Activated CD8-positive, alpha-beta memory T cell treated with anti-CD3 and anti-CD28 coated beads for 24 hours (primary cell): ENCODE data around the gene RNF215.

Experiments
- DNase-seq: peaks from one replicate; pipeline ENCODE4 v3.0.0-alpha.2; 2020

Gene RNF215

GRCh38 chr22:30386960-30387827, at the start of gene RNF215:
TSS of gene RNF215 (minus strand) at chr22:30387411. CDS start at chr22:30387313, 98 bp downstream.
- peak; percentile 93 for DNase-seq

- DNase-seq, result no peak
Observed at GRCh38 chr22:30436196-30436595, 49.0 kb upstream of the RNF215 start.

- peak; percentile 87 for DNase-seq
Observed at GRCh38 chr22:30435674-30436126, 48.5 kb upstream of the RNF215 start.

- no peak for DNase-seq
Observed at GRCh38 chr22:30434843-30435242, 47.6 kb upstream of the RNF215 start.

GRCh38 chr22:30433773-30434172, 46.6 kb upstream of the RNF215 start:
- no peak for DNase-seq

GRCh38 chr22:30433227-30433626, 46.0 kb upstream of the RNF215 start:
- DNase-seq, result no peak

- DNase-seq, result no peak
Observed at GRCh38 chr22:30432520-30432919, 45.3 kb upstream of the RNF215 start.

- no peak for DNase-seq
Observed at GRCh38 chr22:30432096-30432495, 44.9 kb upstream of the RNF215 start.

GRCh38 chr22:30430933-30431332, 43.7 kb upstream of the RNF215 start:
- no peak for DNase-seq

GRCh38 chr22:30429887-30430286, 42.7 kb upstream of the RNF215 start:
- DNase-seq, result no peak

- no peak for DNase-seq
Observed at GRCh38 chr22:30427871-30428270, 40.7 kb upstream of the RNF215 start.

- peak; percentile 93 for DNase-seq
Observed at GRCh38 chr22:30426388-30427353, 39.5 kb upstream of the RNF215 start.

GRCh38 chr22:30425616-30426387, 38.6 kb upstream of the RNF215 start, which contains the start of gene MTFP1:
TSS of gene MTFP1 (plus strand) at chr22:30425768. CDS start at chr22:30425880, 112 bp downstream.
- DNase-seq, result peak; percentile 86

- DNase-seq, result no peak
Observed at GRCh38 chr22:30425327-30425615, 38.1 kb upstream of the RNF215 start.

GRCh38 chr22:30424534-30425326, 37.5 kb upstream of the RNF215 start:
- DNase-seq, result no peak

- peak; percentile 96 for DNase-seq
Observed at GRCh38 chr22:30423959-30424533, 36.8 kb upstream of the RNF215 start.

GRCh38 chr22:30423301-30423958, 36.2 kb upstream of the RNF215 start:
- DNase-seq, result peak; percentile 86

GRCh38 chr22:30422481-30423300, 35.5 kb upstream of the RNF215 start:
- DNase-seq, result no peak

- no peak for DNase-seq
Observed at GRCh38 chr22:30421695-30422480, 34.7 kb upstream of the RNF215 start.
